ENCODE measurements around the gene TFCP2L1.
"Not testable (repeated sequence)": the region's sequence is repeated elsewhere in the genome, so short reads cannot be mapped to it uniquely, and the experiment has no call there.

Gene TFCP2L1, protein sequence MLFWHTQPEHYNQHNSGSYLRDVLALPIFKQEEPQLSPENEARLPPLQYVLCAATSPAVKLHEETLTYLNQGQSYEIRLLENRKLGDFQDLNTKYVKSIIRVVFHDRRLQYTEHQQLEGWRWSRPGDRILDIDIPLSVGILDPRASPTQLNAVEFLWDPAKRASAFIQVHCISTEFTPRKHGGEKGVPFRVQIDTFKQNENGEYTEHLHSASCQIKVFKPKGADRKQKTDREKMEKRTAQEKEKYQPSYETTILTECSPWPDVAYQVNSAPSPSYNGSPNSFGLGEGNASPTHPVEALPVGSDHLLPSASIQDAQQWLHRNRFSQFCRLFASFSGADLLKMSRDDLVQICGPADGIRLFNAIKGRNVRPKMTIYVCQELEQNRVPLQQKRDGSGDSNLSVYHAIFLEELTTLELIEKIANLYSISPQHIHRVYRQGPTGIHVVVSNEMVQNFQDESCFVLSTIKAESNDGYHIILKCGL

DNA sequence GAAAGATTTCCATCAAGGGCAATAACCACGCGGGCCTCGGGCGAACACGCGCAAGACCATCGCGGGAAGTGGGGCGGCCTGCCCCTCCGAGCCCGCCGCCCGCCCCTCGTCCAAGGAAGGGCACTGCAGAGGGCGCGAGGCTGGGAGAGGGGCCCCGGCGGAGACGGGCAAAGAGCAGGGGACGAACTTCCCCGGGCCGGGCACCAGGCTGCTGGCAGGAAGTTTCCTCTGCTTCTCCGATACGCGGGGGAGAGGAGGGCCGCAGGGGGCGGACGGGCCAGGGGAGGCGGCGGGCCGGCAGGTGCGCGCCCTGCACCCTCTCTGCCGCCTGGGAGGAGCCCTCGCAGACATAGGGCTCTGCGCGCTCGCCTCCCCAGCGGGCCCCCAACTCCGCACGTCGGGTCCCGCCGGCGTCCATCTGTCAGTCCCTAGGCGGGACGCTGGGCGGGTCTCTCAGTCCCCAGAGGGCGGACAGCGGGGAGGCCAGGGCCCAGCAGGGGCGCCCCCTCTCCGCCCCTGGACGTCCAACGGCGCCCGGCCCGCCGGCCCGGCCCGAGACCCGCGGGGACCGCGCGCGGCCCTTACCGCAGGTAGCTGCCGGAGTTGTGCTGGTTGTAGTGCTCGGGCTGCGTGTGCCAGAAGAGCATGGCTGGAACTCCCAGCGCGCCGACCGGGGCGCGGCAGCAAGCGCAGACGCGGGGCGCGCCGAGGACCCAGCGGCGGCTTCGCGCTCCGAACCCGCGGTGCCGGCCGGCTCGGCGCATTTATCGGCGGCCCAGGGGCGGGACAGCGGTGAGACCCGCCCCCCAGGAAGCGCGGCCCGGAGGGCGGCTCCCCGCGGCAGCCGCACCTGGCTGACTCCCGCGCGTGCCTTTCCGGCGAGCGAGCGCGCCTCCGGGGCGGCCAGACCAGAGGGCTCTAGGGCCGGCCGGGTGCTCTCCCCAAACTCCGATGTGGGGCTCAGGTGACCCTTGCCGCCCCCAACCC, at the start of gene TFCP2L1:
Gene TFCP2L1, minus strand, starts transcription at position 740 of the 987 bp plus-strand sequence. Its CDS starts 93 bp downstream, at position 647.
- no peak for DNase-seq (ENCODE audit: low read depth in 2 of 2)

DNA sequence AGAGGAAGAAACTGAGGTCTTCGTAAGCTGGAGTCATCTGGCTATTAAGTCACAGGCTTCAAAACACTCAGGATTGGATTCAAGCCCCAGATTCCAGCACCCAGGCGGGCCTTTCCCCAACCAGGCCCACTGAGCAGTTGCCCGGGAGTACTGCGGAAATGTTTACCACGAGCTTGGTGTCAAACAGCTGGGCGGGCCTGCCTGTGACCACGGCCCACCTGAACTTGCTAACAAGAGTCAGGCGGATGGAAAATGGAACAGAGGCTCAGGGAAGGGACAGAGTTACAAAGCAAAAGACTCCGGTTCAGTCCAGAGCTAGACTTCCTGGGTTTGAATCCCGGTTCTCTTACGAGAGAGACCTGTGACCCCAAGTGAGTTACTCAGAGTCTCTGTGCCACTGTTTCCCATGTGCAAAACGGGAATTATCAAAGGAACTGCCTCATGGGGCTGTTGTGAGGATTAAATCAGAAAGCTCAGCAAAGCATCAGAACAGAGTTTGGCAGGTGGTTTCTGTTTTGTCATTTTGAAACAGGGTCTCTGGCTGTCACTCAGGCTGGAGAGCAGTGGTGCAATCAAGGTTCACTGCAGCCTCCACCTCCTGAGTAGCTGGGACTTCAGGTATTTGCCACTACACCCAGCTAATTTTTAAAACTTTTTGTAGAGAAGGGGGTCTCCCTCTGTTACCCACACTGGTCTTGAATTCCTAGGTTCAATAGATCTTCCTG, 49.0 kb upstream of the TFCP2L1 start:
- no peak for DNase-seq (ENCODE audit: low read depth in 2 of 2)

DNA sequence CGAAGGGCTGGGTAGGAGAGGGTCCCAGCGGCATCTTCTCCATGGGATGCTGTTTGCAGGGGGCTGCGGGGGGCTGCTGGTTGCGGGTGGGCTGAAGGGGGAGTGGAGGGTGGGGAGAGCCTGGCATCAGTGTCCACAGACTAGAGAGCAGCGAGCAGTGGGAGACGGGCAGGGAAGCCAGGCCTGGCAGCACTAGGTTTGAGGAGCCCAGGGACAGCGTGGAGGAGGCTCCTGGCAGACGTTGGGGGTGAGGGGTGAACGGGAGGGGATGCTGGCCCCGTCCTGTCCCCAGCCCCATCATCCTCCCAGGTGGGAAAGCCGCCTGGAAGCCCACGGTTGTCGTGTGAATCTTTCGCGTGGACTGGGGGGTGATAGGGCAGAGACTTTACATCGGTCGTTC, 48.2 kb upstream of the TFCP2L1 start:
- DNase-seq (ENCODE audit: low read depth in 2 of 2) = no peak

DNA sequence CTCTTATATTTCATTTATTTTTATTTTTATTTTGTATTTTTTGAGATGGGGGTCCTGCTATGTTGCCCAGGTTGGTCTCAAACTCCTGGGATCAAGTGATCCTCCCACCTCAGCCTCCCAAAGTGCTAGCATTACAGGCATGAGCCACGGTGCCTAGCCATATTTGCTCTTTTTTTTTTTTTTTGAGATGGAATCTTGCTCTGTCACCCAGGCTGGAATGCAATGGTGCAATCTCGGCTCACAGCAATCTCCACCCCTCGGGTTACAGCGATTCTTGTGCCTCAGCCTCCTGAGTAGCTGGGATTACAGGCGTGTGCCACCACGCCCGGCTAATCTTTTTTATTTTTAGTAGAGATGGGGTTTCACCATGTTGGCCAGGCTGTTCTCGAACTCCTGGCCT, 46.3 kb upstream of the TFCP2L1 start:
- DNase-seq (ENCODE audit: low read depth in 2 of 2) = not testable (repeated sequence)

DNA sequence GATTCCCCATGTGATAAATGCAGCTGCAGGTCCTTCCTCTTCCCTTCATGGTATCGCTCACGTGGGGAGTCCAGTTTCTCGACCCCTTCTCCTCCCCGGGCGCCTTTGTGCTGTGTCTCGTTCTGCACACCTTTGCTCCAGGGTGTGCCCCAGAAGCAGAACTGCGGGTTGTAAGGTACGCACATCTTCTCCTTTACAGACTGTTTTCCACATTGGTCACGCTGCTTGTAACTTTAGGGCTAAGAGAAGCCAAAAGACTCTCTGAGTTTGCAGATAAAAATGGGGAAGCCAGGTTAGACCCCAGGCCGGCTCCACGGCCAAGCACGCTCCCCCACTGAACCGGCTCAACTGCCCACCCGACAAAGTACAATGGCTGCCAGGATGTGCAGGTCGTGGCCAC, 45.9 kb upstream of the TFCP2L1 start:
- no peak for DNase-seq (ENCODE audit: low read depth in 2 of 2)

DNA sequence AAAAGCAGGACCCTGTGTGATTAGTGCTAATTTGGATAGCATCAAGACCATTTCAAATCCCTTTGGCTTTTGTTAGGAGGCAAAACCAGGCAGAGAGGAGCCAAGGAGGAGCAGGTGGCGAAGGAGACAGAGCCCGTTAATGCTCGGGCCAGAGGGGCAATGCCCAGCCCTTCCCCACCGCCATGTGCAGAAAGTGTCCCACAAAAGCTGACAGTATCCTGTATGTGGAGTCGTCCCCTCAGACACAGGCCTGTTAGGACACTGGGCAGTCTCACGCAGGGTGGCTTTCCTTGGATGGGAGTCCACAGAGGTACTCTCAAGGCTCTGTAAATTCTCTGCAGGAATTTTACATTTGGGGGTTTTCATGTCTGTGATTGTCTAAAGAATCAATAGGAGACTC, 44.8 kb upstream of the TFCP2L1 start:
- DNase-seq (ENCODE audit: low read depth in 2 of 2) = no peak

DNA sequence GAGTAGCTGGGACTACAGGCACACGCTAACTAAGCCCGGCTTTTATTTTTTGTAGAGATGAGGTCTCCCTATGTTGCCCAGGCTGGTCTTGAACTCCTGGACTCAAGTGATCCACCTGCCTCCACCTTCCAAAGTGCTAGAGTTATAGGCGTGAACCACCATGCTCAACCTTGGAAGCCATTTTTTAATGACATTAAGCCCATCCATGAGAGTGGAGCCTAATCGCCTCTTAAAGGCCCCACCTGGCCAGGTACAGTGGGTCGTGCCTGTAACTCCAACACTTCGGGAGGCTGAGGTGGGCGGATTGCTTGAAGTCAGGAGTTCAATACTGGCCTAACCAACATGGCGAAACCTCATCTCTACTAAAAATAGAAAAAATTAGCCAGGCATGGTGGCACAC, 41.6 kb upstream of the TFCP2L1 start:
- no peak for DNase-seq (ENCODE audit: low read depth in 2 of 2)

DNA sequence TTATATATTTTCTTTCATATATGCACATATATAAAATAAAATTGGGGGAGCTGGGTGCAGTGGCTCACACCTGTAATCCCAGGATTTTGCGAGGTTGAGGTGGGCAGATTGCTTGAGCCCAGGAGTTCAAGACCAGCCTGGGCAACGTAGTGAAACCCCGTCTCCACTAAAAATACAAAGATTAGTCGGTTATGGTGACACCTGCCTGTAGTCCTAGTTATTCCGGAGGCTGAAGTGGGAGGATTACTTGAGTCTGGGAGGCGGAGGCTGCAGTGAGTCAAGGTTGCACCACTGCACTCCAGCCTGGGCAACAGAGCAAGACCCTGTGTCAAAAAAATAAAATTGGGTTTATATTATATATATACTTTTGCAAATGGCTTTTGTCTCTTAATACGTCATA, 39.6 kb upstream of the TFCP2L1 start:
- DNase-seq (ENCODE audit: low read depth in 2 of 2) = no peak

DNA sequence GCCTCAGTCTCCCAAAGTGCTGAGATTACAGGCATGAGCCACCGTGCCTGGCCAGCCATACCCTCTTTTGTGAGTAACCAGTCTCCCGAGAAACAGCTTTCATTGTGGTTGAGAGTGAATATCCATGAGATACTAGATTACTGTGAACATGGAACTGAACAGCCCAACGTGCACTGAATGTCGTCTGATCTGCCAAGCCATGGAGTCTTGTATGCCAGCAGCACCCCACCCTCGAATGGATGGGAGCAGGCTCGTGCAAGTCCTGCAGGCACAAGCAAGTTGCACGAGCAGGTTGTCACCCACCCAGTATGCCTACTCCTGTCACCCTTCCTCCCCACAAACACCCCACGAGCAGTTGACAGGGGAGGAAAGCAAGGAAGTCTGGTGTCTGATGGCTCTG, 36.5 kb upstream of the TFCP2L1 start:
- no peak for DNase-seq (ENCODE audit: low read depth in 2 of 2)

DNA sequence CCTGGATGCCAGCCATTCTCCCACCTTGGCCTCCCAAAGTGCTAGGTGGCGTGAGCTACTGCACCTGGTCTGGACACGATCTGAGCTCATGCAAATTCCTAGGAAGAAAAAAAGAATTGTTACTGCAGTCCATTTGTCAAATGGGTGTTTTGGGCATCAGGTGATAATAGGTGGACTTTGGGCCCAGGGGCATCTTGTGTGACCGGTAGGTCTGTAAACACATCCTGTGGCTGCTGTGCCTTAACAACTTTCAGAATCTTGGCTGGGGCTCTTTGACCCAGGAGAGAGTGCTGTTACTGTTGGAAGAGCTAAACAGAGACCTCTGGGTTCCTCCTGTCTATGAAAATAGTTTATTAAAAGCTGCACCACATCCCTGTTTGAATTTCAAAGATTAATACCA, 34.9 kb upstream of the TFCP2L1 start:
- no peak for DNase-seq (ENCODE audit: low read depth in 2 of 2)

DNA sequence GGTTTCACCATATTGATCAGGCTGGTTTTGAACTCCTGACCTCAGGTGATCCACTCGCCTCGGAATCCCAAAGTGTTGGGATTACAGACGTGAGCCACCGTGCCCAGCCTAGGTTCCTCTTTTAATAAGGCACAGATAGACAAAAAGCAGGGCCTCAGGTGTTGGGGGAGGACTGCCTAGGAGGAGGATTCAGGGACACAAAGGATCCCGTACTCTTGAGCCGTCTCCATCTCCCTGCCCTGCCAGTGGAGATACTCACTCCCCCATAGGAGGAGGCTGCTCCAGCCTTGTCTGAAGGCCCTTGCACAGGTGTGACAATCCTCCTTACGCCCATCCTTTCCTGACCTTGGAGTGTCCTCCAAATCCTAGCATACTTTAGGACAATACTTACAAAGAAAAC, 32.0 kb upstream of the TFCP2L1 start:
- DNase-seq (ENCODE audit: low read depth in 2 of 2) = no peak

DNA sequence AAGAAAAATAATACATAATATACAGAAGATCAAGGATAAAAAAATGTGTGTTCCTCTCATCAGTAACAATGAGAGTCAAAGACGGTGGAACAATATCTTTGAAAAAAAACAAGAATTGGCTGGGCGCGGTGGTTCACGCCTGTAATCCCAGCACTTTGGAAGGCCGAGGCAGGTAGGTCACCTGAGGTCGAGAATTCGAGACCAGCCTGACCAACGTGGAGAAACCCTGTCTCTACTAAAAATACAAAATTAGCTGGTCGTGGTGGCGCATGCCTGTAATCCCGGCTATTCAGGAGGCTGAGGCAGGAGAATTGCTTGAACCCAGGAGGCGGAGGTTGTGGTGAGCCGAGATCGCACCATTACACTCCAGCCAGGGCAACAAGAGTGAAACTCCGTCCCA, 28.7 kb upstream of the TFCP2L1 start:
- DNase-seq (ENCODE audit: low read depth in 2 of 2) = not testable (repeated sequence)

DNA sequence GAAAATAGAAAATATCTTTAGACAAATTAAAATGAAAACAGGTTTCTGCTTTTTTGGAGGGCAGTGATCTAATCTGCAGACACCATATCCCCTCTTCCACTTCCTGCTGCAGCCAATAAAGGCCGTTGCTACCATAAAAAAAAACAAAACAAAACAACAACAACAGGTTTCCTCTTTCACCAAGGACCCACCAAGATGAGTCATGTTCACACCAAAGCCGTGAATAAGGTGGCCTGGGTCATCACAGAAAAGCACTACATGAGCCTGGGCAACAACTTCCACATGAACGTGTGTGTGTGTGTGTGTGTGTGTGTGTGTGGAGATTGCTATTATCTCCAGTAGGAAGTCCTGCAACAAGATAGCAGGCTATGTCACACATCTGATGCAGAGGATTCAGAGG, 24.8 kb upstream of the TFCP2L1 start:
- no peak for DNase-seq (ENCODE audit: low read depth in 2 of 2)

DNA sequence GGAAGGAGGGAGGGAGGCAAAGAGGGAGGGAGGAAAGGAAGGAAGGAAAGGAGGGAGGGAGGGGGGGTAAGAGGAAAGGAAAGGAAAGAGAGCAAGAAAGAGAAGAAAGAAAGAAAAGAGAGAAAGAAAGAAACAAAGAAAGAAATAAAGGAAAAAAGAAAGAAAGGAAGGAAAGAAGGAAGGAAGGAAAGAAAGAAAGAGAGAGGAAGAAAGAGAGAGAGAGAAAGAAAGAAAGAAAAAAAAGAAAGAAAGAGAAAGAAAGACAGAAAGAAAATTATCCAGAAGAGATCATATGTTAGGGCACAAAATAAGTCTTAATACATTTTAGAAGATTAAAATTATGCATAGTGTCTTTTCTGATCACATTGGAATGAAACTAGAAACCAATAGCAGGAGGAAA, 24.3 kb upstream of the TFCP2L1 start:
- DNase-seq (ENCODE audit: low read depth in 2 of 2) = no peak

DNA sequence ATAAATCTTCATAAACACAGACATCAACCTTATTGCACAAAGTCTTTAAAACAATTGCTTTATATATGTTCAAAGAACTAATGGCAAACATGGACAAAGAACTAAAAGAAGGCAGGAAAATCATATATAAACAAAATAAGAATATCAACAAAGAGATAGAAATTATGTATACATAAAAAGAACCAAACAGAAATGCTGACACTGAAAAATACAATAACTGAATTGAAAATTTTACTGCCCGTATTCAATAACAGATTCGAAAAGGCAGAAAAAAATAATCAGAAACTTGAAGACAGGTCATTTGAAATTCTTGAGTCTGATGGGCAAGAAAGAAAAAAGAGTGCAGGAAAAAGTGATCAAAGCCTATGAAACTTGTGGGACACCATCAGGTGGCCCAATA, 22.0 kb upstream of the TFCP2L1 start:
- no peak for DNase-seq (ENCODE audit: low read depth in 2 of 2)

DNA sequence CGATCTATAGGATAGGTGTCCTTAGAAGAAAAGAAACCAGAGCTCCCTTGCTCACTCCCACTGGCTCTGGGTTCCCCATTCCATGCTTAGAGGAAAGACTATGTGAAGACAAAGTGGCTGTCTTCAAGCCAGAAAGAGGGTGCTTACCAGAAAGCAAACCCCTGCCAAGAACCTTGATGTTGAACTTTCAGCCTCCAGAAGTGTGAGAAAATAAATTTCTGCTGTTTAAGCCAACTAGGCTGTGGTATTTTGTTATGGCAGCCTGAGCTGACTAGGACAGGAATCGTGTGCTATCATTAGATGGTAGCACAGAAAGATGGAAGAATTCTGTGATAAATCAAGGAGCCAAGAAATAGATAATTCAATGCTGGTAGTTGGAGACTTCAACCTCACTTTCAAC, 19.9 kb upstream of the TFCP2L1 start:
- DNase-seq (ENCODE audit: low read depth in 2 of 2) = no peak

DNA sequence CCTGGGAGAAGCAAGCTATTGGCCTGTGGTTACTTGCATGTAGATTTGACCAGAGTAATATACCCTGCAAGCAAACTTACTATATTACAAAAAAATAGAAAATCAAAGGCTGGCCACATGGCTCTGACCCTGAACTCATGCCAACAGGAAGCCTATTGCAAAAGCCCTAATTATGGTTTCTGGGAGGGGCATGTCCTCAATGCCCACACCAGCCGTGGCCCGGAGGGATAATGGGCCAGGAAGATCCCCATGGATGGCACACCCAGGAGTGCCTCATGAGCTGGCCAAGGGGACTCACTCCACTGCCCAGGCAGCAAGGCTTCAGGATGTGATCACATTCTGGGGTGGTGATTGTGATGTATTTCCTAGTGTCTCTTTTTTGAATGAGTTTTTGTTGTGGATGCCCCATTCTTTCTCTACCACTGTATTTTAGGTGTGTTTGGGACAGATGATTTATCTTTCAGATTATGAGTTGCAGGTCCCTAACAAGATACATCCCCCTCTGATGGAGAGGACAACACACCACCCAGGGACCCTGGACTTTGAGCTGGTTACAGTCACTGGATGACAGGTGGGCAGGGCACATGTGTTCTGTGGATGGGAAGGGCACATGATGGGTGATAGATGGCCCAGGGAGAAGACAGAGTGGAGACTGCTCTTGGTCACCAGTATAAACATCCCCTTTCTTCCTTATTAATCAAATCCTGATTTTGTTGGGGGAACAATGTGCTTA, 18.7 kb upstream of the TFCP2L1 start:
- DNase-seq (ENCODE audit: low read depth in 2 of 2) = no peak

DNA sequence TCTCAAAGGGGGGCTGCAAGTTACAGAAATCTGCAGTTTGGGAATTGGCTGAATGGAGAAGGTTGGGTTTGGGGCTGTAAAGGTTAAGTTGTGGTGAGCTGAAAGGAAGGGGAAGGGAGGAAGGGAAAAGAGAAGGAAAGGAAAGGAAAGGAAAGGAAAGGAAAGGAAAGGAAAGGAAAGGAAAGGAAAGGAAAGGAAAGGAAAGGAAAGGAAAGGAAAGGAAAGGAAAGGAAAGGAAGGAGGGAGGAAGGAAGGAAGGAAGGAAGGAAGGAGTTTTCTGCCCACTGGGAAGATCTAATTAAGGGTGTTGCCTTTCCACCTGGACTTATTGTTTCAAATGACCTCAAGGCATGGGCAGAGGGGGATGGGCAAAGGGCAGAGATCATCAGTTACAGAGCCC, 16.2 kb upstream of the TFCP2L1 start:
- DNase-seq (ENCODE audit: low read depth in 2 of 2) = not testable (repeated sequence)

DNA sequence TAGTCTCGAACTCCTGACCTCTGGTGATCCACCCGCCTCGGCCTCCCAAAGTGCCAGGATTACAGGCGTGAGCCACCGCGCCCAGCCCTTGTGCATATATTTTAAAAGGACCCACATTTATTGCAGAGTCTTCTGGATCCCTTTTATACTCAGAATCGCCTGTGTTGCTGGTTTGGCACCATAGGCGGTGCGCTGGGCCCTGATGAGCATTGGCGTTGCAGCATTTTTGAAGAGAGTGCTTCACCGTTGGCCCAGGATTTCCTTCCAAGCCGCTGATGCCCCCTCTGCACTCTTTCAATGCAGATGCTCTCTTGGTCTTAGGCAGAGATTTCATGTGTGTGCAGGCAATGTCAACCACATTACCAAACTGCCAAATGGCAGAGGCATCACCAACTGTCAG, 13.5 kb upstream of the TFCP2L1 start:
- DNase-seq (ENCODE audit: low read depth in 2 of 2) = no peak

DNA sequence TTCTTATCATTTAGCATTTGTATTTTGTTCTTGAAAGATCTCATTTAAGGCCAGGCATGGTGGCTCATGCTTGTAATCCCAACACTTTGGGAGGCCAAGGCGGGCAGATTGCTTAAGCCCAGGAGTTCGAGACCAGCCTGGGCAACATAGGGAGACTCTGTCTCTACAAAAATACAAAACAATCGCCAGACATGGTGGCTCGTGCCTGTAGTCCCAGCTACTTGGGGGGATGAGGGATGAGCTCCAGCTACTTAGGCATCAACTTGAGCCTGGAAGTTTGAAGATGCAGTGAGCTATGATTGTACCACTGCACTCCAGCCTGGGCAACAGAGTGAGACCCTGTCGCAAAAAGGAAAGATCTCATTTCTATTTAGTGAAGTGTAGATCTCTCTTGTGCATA, 12.9 kb upstream of the TFCP2L1 start:
- not testable (repeated sequence) for DNase-seq (ENCODE audit: low read depth in 2 of 2)

DNA sequence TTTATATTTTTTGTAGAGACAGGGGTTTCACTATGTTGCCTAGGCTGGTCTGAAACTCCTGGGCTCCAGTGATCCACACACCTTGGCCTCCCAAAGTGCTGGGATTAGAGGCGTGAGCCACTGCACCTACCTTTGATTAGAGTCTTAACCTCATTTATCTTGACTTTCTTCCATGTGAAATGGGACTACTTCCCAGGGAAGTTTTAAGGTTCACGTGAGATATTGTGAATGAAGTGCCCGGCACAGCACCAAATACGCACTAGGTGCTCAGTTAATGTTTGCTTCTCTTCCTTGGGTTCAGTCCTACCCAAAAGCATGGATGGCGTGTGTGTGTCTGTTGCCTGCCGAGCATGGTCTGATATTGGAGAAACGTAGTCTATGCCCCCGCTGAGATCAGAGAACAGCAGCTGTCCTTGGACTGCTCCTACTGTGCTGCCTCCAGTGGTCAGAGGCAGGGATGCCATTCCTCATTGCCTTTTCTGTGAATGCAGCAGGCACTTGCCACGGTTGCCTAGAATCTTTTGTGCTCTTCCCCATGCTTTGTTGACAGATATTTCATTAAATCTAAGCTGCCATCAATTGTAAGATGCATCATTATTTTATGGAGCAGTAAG, 12.3 kb upstream of the TFCP2L1 start:
- no peak for DNase-seq (ENCODE audit: low read depth in 2 of 2)

Data from fibroblast of skin of left quadriceps (primary cell).